Myocyte (in vitro differentiated cells): ENCODE results near the gene ELFN1. TPM values are rescaled to one million over a fixed set of nuclear protein-coding genes. Genes with fewer than 3 reads are reported as not detected.

Experiments used
- DNase-seq: peaks from one replicate; pipeline ENCODE4 v3.0.0-alpha.2; 2012; ENCODE audit warnings: low read depth
- total RNA-seq: library from RNA; depleted of rRNA; stranded (reverse); fragments of >200 nt; gene quantifications from 2 replicates; pipeline ENCODE4 v1.2.3, GENCODE V29; 2014

ELFN1 gene
- total RNA-seq, 1 donor from 2014 or later: not detected

- no peak for DNase-seq
Measured at GRCh38 chr7:1642291-1642731, 27.8 kb upstream of the ELFN1 start.

DNA sequence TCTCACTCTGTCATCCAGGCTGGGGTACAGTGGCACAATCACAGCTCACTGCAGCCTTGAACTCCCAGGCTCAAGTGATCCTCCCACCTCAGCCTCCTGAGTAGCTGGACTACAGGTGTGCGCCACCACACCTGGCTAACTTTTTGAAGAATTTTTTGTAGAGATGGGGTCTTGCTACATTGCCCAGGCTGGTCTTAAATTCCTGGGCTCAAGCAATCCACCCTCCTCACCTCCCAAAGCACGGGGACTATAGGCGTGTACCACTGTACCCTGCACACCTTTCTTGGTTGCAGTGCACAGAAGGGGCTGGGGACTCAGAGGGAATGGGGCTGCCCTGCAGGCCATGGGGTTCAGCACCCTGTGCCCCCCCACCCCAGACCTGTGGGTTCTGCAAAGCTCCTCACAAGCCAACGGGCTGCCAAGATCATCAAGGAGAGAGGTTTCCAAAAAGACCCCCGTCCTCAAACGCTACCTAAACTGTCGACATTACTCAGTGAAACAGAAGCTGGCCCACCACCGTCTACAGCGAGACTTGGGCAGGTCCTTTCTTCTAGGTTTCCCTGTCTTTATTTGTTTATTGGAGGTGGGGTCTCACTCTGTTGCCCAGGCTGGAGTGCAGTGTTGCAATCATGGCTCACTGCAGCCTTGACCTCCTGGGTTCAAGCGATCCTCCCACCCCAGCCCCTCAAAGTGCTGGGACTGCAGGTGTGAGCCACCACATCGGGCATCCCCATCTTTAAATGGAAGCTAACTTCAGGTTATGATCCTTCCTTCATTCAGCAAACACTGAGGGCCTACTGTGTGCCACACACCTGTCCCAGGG lies 26.6 kb upstream of the ELFN1 start:
- no peak for DNase-seq

DNA sequence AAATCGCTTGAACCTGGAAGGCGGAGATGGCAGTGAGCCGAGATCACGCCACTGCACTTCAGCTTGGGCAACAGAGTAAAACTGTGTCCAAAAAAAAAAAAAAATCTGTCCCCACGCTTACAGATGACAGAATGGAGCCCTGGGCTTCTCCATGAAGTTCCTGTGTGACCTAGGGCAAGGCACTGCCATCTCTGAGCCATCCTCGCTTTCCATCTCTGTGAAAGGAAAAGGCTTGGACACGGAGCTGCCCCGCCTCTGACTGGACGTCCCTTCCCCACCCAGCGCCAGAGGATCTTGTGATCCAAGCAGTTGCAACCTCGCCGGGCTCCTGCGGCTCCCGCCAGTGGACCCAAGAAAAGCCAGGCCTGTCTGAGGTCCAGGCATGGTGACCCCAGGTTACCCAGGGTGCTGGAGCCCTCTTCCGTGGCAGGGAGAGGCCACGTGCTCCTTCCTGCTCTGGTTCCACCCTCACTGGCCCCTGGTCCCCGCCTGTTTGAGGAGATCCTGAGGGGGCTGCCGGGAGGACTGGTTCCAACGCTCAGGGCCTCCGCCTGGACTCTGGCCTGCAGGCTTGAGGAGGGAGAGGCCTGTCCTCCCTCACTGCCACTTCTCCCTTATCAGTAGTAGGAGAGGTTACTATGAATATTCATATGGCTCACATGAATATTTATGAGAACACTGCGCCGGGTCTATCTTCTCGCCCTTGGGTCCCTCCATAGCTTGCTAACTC lies 25.6 kb upstream of the ELFN1 start:
- no peak for DNase-seq

- no peak for DNase-seq
Measured at GRCh38 chr7:1645071-1645409, 25.0 kb upstream of the ELFN1 start.

DNA sequence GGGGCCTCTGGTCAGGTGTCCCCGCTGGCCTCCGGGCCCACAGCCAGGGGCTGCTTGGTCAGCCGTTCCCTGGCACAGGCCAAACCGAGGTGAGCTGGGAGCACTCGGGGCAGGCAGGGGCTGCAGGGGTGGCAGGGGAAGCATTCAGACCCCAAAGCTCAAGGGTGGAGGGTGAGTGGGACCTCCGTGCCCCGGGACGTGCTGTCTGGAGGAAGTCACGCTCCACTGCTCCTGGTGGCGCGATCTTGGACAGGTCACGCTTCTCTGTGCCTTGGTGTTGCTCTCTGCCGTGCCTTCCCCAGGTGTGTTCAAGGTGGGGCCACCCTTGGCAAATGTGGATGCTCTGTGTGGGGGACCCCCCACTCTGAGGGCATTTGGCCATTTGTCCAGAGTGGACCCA lies 24.6 kb upstream of the ELFN1 start:
- no peak for DNase-seq

GRCh38 chr7:1646391-1646790 lies 23.7 kb upstream of the ELFN1 start:
- no peak for DNase-seq

GRCh38 chr7:1646957-1647891 lies 22.9 kb upstream of the ELFN1 start:
- DNase-seq: peak; percentile 99

DNA sequence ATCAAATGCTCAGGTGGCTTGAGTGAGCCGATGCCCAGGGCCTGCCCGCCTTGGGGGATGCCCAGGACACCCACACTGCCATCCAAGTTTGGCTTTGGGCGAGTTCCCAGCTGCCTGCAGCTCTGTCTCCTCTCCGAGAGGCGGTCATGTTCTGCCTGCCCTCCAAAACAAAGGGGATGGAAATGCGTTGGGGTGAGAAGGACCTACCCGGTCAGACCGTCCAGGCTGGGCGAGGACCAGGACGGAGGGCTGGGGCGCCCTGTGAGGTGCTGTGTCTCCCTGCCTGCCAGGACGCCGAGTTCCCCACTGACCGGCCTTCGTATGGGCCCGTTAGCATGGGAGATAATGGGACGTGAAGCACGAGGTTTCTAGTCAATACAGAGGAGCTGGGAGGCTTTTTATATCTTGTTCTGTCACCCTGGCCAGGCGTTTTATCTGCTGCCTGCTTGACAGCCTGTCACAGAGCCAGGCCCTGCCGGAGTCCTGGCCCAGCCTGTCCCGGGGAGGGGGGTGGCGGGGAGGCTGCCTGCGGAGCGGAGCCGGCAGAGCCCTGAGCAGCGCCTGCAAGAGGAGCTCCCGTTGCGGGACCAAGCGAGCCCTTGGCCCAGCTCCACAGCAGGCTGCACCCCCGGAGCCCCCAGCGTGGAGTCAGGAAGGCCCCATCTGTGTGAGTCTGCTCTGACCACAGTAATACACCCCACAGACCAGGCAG lies 22.0 kb upstream of the ELFN1 start:
- DNase-seq: peak; percentile 88

DNA sequence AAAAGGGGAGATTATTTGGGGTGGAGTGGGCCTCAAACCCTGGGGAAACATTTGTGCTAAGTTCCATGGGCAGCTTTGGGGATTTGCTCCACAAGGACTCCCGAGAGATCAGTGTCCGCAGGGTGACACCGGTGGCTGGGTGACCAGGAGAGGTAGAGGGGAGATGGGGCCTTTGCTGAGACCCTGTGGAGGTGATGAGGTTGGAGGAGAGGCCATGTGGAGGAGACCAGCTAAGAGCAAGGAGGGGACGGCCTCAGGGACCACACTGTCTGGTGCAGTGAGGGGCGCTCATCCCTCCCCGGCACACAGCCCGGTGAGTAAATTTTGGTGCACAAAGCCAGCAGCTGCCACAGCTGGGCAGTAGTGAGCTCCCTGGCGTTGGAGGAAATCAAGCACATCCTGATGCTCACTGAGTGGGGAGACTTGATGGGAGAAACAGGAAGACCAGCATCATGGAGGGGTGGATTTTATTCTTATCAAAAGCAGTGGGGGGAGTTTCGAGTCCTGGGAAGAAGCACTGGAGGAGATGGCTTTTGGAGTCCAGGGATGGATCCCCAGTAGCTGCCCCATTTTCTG lies 20.2 kb upstream of the ELFN1 start:
- no peak for DNase-seq

- DNase-seq: no peak
Measured at GRCh38 chr7:1650363-1651030, 19.6 kb upstream of the ELFN1 start.

- no peak for DNase-seq
Measured at GRCh38 chr7:1651031-1651446, 19.0 kb upstream of the ELFN1 start.

GRCh38 chr7:1651891-1652290 lies 18.2 kb upstream of the ELFN1 start:
- no peak for DNase-seq

- no peak for DNase-seq
Measured at GRCh38 chr7:1653500-1653899, 16.6 kb upstream of the ELFN1 start.

DNA sequence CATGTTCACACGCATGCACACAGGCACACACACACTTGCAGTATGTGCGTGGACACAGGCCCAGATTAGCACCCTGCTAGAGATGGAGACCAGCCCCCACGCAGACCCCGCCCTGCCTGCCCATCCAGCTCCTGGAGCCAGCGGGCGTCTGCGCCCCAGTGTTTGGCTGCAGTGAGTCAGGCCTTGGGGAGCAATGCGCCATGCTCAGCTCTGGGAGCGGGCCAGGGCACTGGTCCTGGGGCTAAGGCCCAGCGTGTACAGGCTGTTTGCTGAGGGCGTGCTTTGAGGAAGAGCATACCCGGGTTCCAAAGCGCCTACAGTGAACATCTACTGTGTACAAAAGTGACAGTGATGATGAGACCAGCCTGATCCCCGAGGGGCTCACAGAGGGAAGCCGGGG lies 16.0 kb upstream of the ELFN1 start:
- no peak for DNase-seq

DNA sequence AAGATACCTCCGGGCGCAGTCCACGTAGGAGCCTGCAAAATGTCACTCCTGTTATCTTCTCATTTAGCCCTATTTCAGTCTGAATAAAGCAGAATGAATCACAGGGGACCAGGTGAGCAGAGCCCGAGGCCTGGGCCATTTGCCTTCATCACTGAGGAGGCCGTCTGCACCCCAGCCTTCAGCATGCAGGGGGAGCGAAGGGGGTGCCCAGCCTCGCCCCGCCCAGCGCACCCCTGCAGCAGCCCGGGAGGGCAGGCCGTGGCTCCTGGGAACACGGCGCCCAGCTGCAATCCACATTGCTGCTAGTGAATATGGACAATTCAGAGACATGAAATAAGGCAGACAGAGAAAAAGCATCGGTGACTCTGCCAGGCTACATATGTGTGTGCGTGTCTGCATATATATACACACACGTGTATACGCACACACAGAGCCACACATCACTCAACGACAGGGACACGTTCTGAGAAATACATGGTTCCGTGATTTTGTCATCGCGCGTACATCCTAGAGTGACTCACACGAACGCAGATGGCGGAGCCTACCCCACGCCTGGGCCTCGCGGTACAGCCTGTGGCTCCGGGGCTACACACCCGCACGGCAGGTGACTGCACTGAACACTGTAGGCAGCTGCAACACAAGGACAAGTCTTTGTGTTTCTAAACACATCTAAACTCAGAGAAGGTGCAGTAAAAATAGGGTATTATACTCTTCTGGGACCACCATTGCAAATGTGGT lies 15.2 kb upstream of the ELFN1 start:
- DNase-seq: no peak

DNA sequence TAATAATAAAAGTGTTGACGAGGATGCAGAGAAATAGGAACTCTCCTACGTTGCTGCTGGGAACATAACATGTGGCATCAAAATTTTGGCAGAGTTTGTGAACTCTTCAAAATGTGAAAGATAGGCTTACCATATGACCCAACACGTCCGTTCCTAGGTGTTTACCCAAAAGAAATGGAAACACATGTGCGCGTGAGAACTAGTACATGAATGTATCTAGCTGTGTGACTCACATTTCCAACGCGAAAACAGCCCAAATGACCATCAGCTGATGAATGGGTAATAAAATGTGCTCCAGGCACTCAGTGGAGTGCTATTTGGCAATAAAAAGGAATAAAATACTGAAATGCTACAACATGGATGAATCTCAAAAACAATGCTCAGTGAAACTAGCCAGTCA lies 10.4 kb upstream of the ELFN1 start:
- DNase-seq: no peak

DNA sequence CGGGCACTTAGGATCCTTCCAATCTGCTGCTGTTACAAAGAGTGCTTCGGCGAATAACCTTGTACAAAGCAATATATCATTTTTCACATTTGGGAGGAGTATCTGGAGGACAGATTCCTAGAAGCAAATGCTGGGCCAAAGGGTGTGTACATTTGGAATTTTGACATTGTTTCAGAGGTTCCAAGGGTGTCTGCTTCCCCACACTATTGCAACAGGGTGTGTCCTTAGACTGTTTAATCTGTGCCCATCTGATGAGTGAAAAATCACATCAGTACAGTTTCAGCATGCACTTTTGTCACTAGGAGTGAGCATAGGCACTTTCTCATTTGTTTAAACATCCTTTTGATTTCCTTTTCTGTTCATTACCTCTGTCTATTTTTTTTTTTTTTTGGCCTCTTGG lies 8.6 kb upstream of the ELFN1 start:
- no peak for DNase-seq

DNA sequence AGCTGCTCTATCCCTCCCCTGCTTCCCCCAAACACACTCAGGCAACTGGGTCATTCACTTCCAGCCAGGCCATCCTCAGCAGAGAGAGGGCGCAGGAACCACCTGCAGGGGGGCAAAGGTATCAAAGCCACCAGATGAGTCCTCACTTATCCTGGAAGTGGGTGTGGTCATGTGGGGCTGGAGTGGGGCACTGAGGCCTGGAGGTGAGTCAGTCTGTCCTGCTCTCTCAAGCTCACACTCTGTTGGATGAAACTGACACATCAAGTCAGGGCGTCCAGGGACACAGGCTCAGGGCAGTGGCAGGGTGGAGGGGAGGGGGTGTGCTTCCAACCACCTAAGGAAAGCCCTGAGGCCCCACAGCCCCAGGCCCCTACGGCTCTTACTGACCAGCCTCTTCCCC lies 8.0 kb upstream of the ELFN1 start:
- no peak for DNase-seq

GRCh38 chr7:1662767-1663166 lies 7.3 kb upstream of the ELFN1 start:
- no peak for DNase-seq
